BLaER1 (cell line): ENCODE results near the gene PRSS3.
"Not testable (repeated sequence)": the region's sequence is repeated elsewhere in the genome, so short reads cannot be mapped to it uniquely, and the experiment has no call there.

Experiments
- H3K27ac ChIP-seq: shearing (Covaris generic); formaldehyde crosslinking; 2 replicates; pipeline ENCODE4 v1.8.1; 2022
- H3K27me3 ChIP-seq: shearing (Covaris generic); formaldehyde crosslinking; 2 replicates; pipeline ENCODE4 v1.8.1; 2022
- H3K36me3 ChIP-seq: shearing (Covaris generic); formaldehyde crosslinking; 2 replicates; pipeline ENCODE4 v1.8.1; 2022
- H3K4me1 ChIP-seq: shearing (Covaris generic); formaldehyde crosslinking; 2 replicates; pipeline ENCODE4 v1.8.1; 2022
- H3K4me2 ChIP-seq: shearing (Covaris generic); formaldehyde crosslinking; 2 replicates; pipeline ENCODE4 v1.8.1; 2022
- H3K4me3 ChIP-seq: shearing (Covaris generic); formaldehyde crosslinking; 2 replicates; pipeline ENCODE4 v1.8.1; 2022
- H3K9ac ChIP-seq: shearing (Covaris generic); formaldehyde crosslinking; 2 replicates; pipeline ENCODE4 v1.8.1; 2022
- H3K9me3 ChIP-seq: shearing (Covaris generic); formaldehyde crosslinking; 2 replicates; pipeline ENCODE4 v1.8.1; 2022
- H4K20me1 ChIP-seq: shearing (Covaris generic); formaldehyde crosslinking; 2 replicates; pipeline ENCODE4 v1.8.1; 2022
- Cebpa-rat ChIP-seq: shearing (Covaris generic); IDR thresholded peaks from 2 replicates; pipeline ENCODE4 v1.8.1; 2022

Gene PRSS3

GRCh38 chr9:33837138-33837537 lies 41.8 kb downstream of the PRSS3 start:
- no peaks in the 10 kb centered on the region for H3K27me3 ChIP-seq
- peaks cover 46% of the 10 kb centered on the region for H3K36me3 ChIP-seq
- TF ChIP-seq Cebpa-rat, result no peak
- no peak overlapping the region for H3K4me3 ChIP-seq
- H3K9me3 ChIP-seq, result no peaks in the 10 kb centered on the region
- H3K4me2 ChIP-seq, result no peak overlapping the region
- no peaks in the 10 kb centered on the region for H3K4me1 ChIP-seq
- no peak overlapping the region for H3K27ac ChIP-seq
- H4K20me1 ChIP-seq, result peaks cover 100% of the 10 kb centered on the region
- H3K9ac ChIP-seq, result no peak overlapping the region

GRCh38 chr9:33840381-33840780 lies 45.0 kb downstream of the PRSS3 start:
- Histone ChIP-seq H3K9me3 (no peaks in the 10 kb centered on the region), H3K27me3 (no peaks in the 10 kb centered on the region), H3K9ac (no peak overlapping the region), H3K36me3 (peaks cover 50% of the 10 kb centered on the region), H3K27ac (no peak overlapping the region), H3K4me3 (no peak overlapping the region), H3K4me2 (no peak overlapping the region), H3K4me1 (no peaks in the 10 kb centered on the region), H4K20me1 (peaks cover 100% of the 10 kb centered on the region)
- no peak for TF ChIP-seq Cebpa-rat

GRCh38 chr9:33843312-33843961 lies 48.1 kb downstream of the PRSS3 start:
- Histone ChIP-seq H3K9ac (no peak overlapping the region), H3K27me3 (no peaks in the 10 kb centered on the region), H3K9me3 (no peaks in the 10 kb centered on the region), H3K36me3 (peaks cover 40% of the 10 kb centered on the region), H3K4me1 (peaks cover 17% of the 10 kb centered on the region), H3K4me3 (no peak overlapping the region), H3K4me2 (no peak overlapping the region), H3K27ac (no peak overlapping the region), H4K20me1 (peaks cover 100% of the 10 kb centered on the region)
- no peak for TF ChIP-seq Cebpa-rat

GRCh38 chr9:33846231-33846630 lies 50.9 kb downstream of the PRSS3 start:
- peaks cover 17% of the 10 kb centered on the region for H3K4me1 ChIP-seq
- no peak overlapping the region for H3K27ac ChIP-seq
- H3K36me3 ChIP-seq, result peaks cover 41% of the 10 kb centered on the region
- no peak overlapping the region for H3K9ac ChIP-seq
- no peak overlapping the region for H3K4me2 ChIP-seq
- H3K27me3 ChIP-seq, result no peaks in the 10 kb centered on the region
- H3K9me3 ChIP-seq, result no peaks in the 10 kb centered on the region
- H4K20me1 ChIP-seq, result peaks cover 100% of the 10 kb centered on the region
- no peak for TF ChIP-seq Cebpa-rat
- H3K4me3 ChIP-seq, result no peak overlapping the region

- H3K4me2 ChIP-seq, H3K9me3 ChIP-seq, H3K27ac ChIP-seq, H3K4me3 ChIP-seq, H3K27me3 ChIP-seq, H3K9ac ChIP-seq: not testable (repeated sequence)
- H3K4me1 ChIP-seq, result peaks cover 26% of the 10 kb centered on the region
- peaks cover 40% of the 10 kb centered on the region for H3K36me3 ChIP-seq
- peaks cover 100% of the 10 kb centered on the region for H4K20me1 ChIP-seq
Measured at GRCh38 chr9:33847894-33848205, 52.5 kb downstream of the PRSS3 start.
